Endodermal cell (in vitro differentiated cells): ENCODE measurements around the gene MEIKIN. TPM values are rescaled to one million over a fixed set of nuclear protein-coding genes. Genes with fewer than 3 reads are reported as not detected.

Experiments used
- DNase-seq: peaks from one replicate; pipeline ENCODE4 v3.0.0-alpha.2; 2017
- H3K27ac ChIP-seq: 2 replicates; pipeline ENCODE4 v1.5.1; 2013; ENCODE audit warnings: mild to moderate bottlenecking, low read depth, low read length, moderate library complexity
- H3K27me3 ChIP-seq: 2 replicates; pipeline ENCODE4 v1.6.1; 2013; ENCODE audit warnings: mild to moderate bottlenecking, low read length, moderate library complexity; ENCODE audit not compliant: insufficient read depth, control insufficient read depth, poor library complexity, severe bottlenecking
- H3K36me3 ChIP-seq: 2 replicates; pipeline ENCODE4 v1.7.0; 2013; ENCODE audit warnings: mild to moderate bottlenecking, low read length, moderate library complexity; ENCODE audit not compliant: control insufficient read depth, insufficient read depth
- H3K4me1 ChIP-seq: one replicate; pipeline ENCODE4 v1.7.0; 2013; ENCODE audit warnings: low read length; ENCODE audit not compliant: control insufficient read depth, insufficient read depth
- H3K4me3 ChIP-seq: 2 replicates; pipeline ENCODE4 v1.5.1; 2013; ENCODE audit warnings: mild to moderate bottlenecking, low read length, moderate library complexity
- H3K9ac ChIP-seq: 2 replicates; pipeline ENCODE4 v1.6.1; 2013; ENCODE audit warnings: mild to moderate bottlenecking, low read length, moderate library complexity; ENCODE audit not compliant: poor library complexity, severe bottlenecking; ENCODE audit errors: extremely low read depth
- H3K9me3 ChIP-seq: 2 replicates; pipeline ENCODE4 v1.6.1; 2013; ENCODE audit warnings: mild to moderate bottlenecking, low read length, moderate library complexity; ENCODE audit not compliant: control insufficient read depth
- H3K27ac Mint-ChIP-seq: 2 replicates; pipeline ENCODE4 v1.8.0; 2020; ENCODE audit warnings: mixed read lengths
- H3K27me3 Mint-ChIP-seq: 2 replicates; pipeline ENCODE4 v1.8.0; 2021; ENCODE audit warnings: mild to moderate bottlenecking, mixed read lengths; ENCODE audit not compliant: insufficient read depth
- H3K36me3 Mint-ChIP-seq: 2 replicates; pipeline ENCODE4 v1.8.0; 2020; ENCODE audit warnings: low read depth, mixed read lengths
- H3K4me1 Mint-ChIP-seq: 2 replicates; pipeline ENCODE4 v1.8.0; 2020; ENCODE audit warnings: mixed read lengths
- H3K4me3 Mint-ChIP-seq: 2 replicates; pipeline ENCODE4 v1.8.0; 2020; ENCODE audit warnings: mild to moderate bottlenecking, moderate library complexity, mixed read lengths
- H3K9me3 Mint-ChIP-seq: 2 replicates; pipeline ENCODE4 v1.8.0; 2020; ENCODE audit warnings: mild to moderate bottlenecking, mixed read lengths
- whole genome bisulfite sequencing, 2 experiments: methylation state at CpG; one replicate each; pipeline versions ENCODE4 v1.1.5 to v1.1.7; 2013; ENCODE audit warnings: missing lambda C conversion rate in 2 of 2, mixed read lengths in 1 of 2; ENCODE audit not compliant: insufficient coverage in 1 of 2, insufficient read length in 1 of 2; 5-methylcytosine and 5-hydroxymethylcytosine counted together
- total RNA-seq, 2 donors: library from RNA; stranded (reverse); fragmentation: NEBNext Ultra II Directional in 1 of 2; extraction: Animal tissue kit (Norgen Biotek cat#: 25700) in 1 of 2; gene quantifications; 2 replicates in 1 of 2; 3 replicates in 1 of 2; pipeline ENCODE4 v1.2.1, GENCODE V29; 2021
- TF ChIP-seq, protein P1 (sequence below): fragments of 200-600 bp; sonication (generic); conservative IDR thresholded peaks from 2 replicates; pipeline ENCODE4 v1.5.0; 2021; ENCODE audit warnings: antibody characterized with exemption, mild to moderate bottlenecking

Gene MEIKIN
- total RNA-seq, 2 donors from 2014 or later: not detected

DNA sequence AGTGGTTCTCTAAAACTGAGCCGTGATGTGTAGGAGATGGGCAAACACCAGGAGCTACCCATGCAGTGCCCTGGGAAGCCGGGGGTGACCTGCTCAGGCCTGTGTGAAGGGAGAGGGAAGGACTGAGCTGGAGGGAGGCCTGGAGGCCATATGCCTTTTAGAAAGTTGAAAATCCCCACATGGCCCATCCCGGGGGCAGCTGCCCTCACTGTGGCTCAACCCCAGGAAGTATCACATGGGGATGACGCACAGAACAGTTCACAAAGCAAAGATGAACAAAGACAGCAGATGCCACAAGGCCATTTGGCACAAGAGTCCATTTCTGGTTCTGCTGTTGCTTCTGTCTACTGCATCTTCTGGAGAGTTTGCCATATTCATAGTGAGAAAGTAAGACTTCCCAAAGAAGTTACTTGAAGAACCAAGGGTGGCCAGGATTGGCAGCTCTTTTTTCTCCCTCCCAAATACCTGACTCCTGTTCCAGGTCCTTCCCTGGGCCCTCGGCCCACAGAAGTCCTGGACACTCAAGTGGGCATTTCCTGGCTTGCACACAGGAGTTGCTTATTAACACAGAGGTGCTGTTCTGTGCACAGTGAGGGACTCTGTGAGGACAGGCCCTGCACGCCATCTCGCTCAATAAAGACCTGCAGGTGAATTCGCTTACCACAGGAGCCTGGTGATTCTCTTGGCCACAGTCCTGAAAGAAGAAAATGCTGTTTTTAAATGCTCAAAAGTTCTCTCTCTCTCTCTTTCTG, 40.9 kb upstream of the MEIKIN start:
- Histone ChIP-seq H3K9me3 (no peaks in the 10 kb centered on the region), H3K36me3 (no peaks in the 10 kb centered on the region), H3K27me3 (no peaks in the 10 kb centered on the region), H3K4me1 (no peaks in the 10 kb centered on the region), H3K27ac (no peak overlapping the region), H3K4me3 (no peak overlapping the region), H3K9ac (no peak overlapping the region)
- Mint-ChIP-seq H3K27ac (no peak overlapping the region), H3K4me1 (no peaks in the 10 kb centered on the region), H3K4me3 (no peak overlapping the region), H3K36me3 (no peaks in the 10 kb centered on the region), H3K27me3 (no peaks in the 10 kb centered on the region), H3K9me3 (no peaks in the 10 kb centered on the region)
- WGBS, 2 experiments: 89 to 92% methylated on average over 7 to 8 of the region's 8 CpGs
- no peak for DNase-seq
- TF ChIP-seq, protein P1, sequence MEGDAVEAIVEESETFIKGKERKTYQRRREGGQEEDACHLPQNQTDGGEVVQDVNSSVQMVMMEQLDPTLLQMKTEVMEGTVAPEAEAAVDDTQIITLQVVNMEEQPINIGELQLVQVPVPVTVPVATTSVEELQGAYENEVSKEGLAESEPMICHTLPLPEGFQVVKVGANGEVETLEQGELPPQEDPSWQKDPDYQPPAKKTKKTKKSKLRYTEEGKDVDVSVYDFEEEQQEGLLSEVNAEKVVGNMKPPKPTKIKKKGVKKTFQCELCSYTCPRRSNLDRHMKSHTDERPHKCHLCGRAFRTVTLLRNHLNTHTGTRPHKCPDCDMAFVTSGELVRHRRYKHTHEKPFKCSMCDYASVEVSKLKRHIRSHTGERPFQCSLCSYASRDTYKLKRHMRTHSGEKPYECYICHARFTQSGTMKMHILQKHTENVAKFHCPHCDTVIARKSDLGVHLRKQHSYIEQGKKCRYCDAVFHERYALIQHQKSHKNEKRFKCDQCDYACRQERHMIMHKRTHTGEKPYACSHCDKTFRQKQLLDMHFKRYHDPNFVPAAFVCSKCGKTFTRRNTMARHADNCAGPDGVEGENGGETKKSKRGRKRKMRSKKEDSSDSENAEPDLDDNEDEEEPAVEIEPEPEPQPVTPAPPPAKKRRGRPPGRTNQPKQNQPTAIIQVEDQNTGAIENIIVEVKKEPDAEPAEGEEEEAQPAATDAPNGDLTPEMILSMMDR: no peak

DNA sequence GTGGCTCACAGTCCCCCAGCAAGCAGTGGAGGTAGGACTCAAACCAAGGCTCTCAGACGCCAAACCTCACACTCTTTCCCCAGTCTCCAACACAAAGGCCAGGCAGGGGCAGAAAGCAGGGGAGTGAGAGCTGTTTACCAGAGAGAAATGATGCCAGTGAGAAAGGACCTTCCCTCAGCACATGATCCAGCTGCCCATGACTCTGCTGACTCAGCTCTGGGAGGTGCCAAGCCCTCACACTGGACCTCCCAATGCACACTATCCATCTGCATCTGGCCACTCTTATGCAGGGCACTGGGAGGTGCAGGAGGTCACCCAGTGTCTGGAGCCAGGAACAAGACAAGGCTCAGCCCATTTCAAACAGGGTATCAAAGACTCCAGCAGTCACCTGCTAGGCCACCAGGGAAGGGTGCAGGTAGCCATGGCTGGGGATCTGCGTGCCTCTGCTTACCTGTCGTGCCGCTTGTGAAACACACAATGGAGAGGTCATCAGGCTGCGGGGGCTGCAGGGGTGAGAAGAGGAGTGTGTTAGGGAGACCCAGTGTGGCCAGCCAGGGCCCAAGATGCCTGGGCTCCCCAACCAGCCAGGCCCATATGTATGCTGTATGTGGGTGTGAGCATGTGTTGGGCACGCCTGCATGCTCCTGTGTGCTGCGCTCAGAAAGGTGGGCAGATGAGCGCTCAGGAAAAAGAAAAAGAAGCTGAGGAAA, 39.6 kb upstream of the MEIKIN start:
- Mint-ChIP-seq H3K4me3 (no peak overlapping the region), H3K9me3 (no peaks in the 10 kb centered on the region), H3K36me3 (no peaks in the 10 kb centered on the region), H3K27me3 (no peaks in the 10 kb centered on the region), H3K4me1 (no peaks in the 10 kb centered on the region), H3K27ac (no peak overlapping the region)
- 95% methylated on average over 3 to 8 of the region's 8 CpGs for WGBS, 2 experiments
- Histone ChIP-seq H3K27ac (no peak overlapping the region), H3K4me1 (no peaks in the 10 kb centered on the region), H3K36me3 (no peaks in the 10 kb centered on the region), H3K9me3 (no peaks in the 10 kb centered on the region), H3K4me3 (no peak overlapping the region), H3K9ac (no peak overlapping the region), H3K27me3 (no peaks in the 10 kb centered on the region)
- DNase-seq: no peak
- TF ChIP-seq, protein P1: no peak

DNA sequence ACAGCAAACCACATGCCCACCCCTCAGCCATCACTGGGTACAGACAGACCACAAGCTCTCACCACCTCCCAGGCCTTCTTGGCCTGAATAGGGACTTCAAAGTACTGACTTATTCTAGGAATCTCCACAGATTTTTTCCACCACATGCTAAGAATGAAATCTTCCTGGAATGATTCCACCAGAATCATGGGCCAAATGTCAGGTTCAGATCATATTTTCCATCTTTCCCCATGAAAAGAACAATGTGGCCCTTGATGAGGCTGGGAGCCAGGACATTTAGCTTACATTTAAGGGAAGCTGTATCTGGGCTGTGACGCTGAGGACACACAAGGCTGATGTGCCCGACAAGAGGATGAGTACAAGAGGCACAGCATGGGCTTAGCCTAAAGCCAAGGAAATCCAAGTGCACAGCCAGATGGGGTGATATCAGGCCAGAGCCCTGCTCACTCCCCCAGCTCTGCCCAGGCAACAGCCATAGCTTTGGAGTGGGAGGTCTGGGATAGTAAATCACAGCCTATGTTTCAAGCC, 37.8 kb upstream of the MEIKIN start:
- no peaks in the 10 kb centered on the region for H3K9me3 ChIP-seq
- H3K36me3 ChIP-seq: no peaks in the 10 kb centered on the region
- no peaks in the 10 kb centered on the region for H3K9me3 Mint-ChIP-seq
- WGBS, 2 experiments: 83 to 93% methylated on average over 2 of the region's 2 CpGs
- DNase-seq: no peak
- H3K4me1 ChIP-seq: no peaks in the 10 kb centered on the region
- H3K27ac Mint-ChIP-seq: no peak overlapping the region
- H3K27ac ChIP-seq: no peak overlapping the region
- no peaks in the 10 kb centered on the region for H3K4me1 Mint-ChIP-seq
- H3K27me3 ChIP-seq: no peaks in the 10 kb centered on the region
- no peak overlapping the region for H3K9ac ChIP-seq
- TF ChIP-seq, protein P1: no peak
- H3K27me3 Mint-ChIP-seq: no peaks in the 10 kb centered on the region
- no peaks in the 10 kb centered on the region for H3K36me3 Mint-ChIP-seq
- H3K4me3 Mint-ChIP-seq: no peak overlapping the region
- H3K4me3 ChIP-seq: no peak overlapping the region
